Uterus (tissue), 4 donors: ENCODE results near the gene MCIDAS. TPM values are rescaled to one million over a fixed set of nuclear protein-coding genes. Genes with fewer than 3 reads are reported as not detected.

Experiments
- DNase-seq, 2 donors: peaks; one replicate each; pipeline ENCODE4 v3.0.0-alpha.2; 2019 to 2020
- H3K27ac ChIP-seq, 2 donors: fragments of 200-600 bp; sonication (generic); 1 replicate in 1 of 2; 2 replicates in 1 of 2; pipeline ENCODE4 v1.5.1; 2016 to 2018
- H3K27me3 ChIP-seq, 2 donors: fragments of 200-600 bp; sonication (generic); one replicate each; pipeline ENCODE4 v1.5.1; 2018 to 2019; ENCODE audit warnings: control low read depth in 1 of 2
- H3K36me3 ChIP-seq, 2 donors: fragments of 200-600 bp; sonication (generic); one replicate each; pipeline ENCODE4 v1.5.1; 2019; ENCODE audit warnings: control low read depth in 1 of 2
- H3K4me1 ChIP-seq, 2 donors: fragments of 200-600 bp; sonication (generic); one replicate each; pipeline ENCODE4 v1.5.1; 2018 to 2019; ENCODE audit warnings: control low read depth in 1 of 2
- H3K4me3 ChIP-seq, 2 donors: fragments of 200-600 bp; sonication (generic); 1 replicate in 1 of 2; 2 replicates in 1 of 2; pipeline ENCODE4 v1.5.1; 2018 to 2019; ENCODE audit warnings: mild to moderate bottlenecking in 1 of 2
- H3K9me3 ChIP-seq, 2 donors: fragments of 200-600 bp; sonication (generic); one replicate each; pipeline ENCODE4 v1.5.1; 2019; ENCODE audit warnings: control low read depth in 1 of 2
- POLR2A ChIP-seq, 2 donors: fragments of 450-650 bp; IDR thresholded peaks; one replicate each; pipeline ENCODE4 v1.6.1; 2016; ENCODE audit warnings: antibody characterized with exemption in 2 of 2, mild to moderate bottlenecking in 1 of 2, moderate library complexity in 1 of 2
- intact Hi-C: fragments of 100-400 bp; cut with DNase I; formaldehyde crosslinking; loops from one replicate; pipeline ENCODE4 v1.15.1; 2023; ENCODE audit warnings: low total_unique reads
- total RNA-seq, 4 donors: library from RNA; depleted of rRNA in 3 of 4; stranded (reverse); fragments of >200 nt in 3 of 4; gene quantifications; one replicate each; pipeline versions ENCODE4 v1.1.0 to v1.2.4, GENCODE V29; 2014 to 2023
- TF ChIP-seq, protein P1 (sequence below), 4 experiments: fragments of 200-600 bp in 2 of 4; fragments of 450-650 bp in 2 of 4; sonication (generic) in 2 of 4; IDR thresholded peaks; one replicate each; pipeline ENCODE4 v1.5.1; 2016 to 2019; ENCODE audit warnings: antibody characterized with exemption in 4 of 4, mild to moderate bottlenecking in 2 of 4, moderate library complexity in 1 of 4
- donor health status: DM: yes; HTN: yes; CAD: no.

MCIDAS gene
- total RNA-seq: under 1 TPM in 1 of 4 donors, not detected in 3; 0.14 TPM

DNA sequence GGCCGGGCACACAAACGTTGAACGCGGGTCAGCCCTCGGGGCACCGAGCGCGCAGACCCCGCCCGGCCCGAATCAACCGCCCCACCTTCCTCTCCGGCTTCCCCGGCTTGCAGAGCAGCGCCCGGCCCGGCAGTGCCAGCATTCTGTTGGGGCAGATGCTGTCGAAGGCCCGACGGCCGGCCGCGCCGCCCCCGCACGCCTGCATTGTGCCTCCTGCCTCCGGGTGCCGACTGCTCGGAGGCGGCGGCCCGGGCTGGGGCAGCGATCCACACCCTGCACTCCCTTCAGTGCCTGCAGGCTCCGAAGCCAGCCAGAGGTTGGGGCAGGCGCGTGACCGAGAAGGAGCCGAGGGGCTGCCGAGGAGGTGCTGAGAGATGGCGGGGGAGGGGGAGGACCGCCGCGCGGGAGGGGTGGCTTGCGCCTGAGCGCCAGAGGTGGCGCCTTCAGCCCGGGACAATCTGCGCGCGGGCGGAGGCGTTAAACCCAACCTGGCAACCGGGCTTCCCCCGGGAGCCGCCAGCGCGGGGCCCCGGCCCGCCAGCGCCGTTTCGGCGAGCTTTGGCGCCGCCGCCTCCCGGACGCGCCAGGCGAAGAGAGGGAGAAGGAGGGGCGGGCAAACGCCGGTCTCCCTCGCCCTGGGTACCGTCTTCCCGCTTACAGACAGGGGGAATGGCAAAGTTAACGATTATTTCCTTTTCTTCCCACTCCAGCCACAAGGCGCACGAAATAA is at the start of gene MCIDAS:
Gene MCIDAS, minus strand, starts transcription at position 382 of the 730 bp plus-strand sequence. Its CDS starts 177 bp downstream, at position 205.
- Histone ChIP-seq H3K27me3 (peaks cover 31 to 94% of the 10 kb centered on the region in 2 donors), H3K4me3 (peak within 1 kb of the TSS in 1 of 2 donors; percentile 12), H3K27ac (no peak within 1 kb of the TSS), H3K9me3 (no peaks in the 10 kb centered on the region), H3K4me1 (peaks cover 0 to 27% of the 10 kb centered on the region in 2 donors), H3K36me3 (no peaks in the 10 kb centered on the region)
- DNase-seq: no peak
- intact Hi-C loops: loop anchor here (10.0 kb wide), 1 partner anchor 52 kb away; the partner anchor contains the start of gene CDC20B
- TF ChIP-seq, protein P1, sequence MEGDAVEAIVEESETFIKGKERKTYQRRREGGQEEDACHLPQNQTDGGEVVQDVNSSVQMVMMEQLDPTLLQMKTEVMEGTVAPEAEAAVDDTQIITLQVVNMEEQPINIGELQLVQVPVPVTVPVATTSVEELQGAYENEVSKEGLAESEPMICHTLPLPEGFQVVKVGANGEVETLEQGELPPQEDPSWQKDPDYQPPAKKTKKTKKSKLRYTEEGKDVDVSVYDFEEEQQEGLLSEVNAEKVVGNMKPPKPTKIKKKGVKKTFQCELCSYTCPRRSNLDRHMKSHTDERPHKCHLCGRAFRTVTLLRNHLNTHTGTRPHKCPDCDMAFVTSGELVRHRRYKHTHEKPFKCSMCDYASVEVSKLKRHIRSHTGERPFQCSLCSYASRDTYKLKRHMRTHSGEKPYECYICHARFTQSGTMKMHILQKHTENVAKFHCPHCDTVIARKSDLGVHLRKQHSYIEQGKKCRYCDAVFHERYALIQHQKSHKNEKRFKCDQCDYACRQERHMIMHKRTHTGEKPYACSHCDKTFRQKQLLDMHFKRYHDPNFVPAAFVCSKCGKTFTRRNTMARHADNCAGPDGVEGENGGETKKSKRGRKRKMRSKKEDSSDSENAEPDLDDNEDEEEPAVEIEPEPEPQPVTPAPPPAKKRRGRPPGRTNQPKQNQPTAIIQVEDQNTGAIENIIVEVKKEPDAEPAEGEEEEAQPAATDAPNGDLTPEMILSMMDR (IDR thresholded peaks at IDR 0.05): no peak
- TF ChIP-seq POLR2A (IDR thresholded peaks at IDR 0.05): no peak

GRCh38 chr5:55276771-55277170 is 49.7 kb upstream of the MCIDAS start:
- no peaks in the 10 kb centered on the region for H3K27me3 ChIP-seq
- H3K27ac ChIP-seq: no peak overlapping the region
- TF ChIP-seq POLR2A (IDR thresholded peaks at IDR 0.05): no peak
- TF ChIP-seq, protein P1 (IDR thresholded peaks at IDR 0.05): no peak
- no peaks in the 10 kb centered on the region for H3K9me3 ChIP-seq
- intact Hi-C loops: no loop called here
- no peak overlapping the region for H3K4me3 ChIP-seq
- H3K36me3 ChIP-seq: no peaks in the 10 kb centered on the region
- no peaks in the 10 kb centered on the region for H3K4me1 ChIP-seq
- no peak for DNase-seq

- TF ChIP-seq, protein P1 (IDR thresholded peaks at IDR 0.05): no peak
- no peak for TF ChIP-seq POLR2A (IDR thresholded peaks at IDR 0.05)
- Histone ChIP-seq H3K4me1 (no peaks in the 10 kb centered on the region), H3K9me3 (no peaks in the 10 kb centered on the region), H3K27ac (no peak overlapping the region), H3K27me3 (no peaks in the 10 kb centered on the region), H3K36me3 (no peaks in the 10 kb centered on the region), H3K4me3 (no peak overlapping the region)
- intact Hi-C loops: no loop called here
- DNase-seq: no peak
Observed at GRCh38 chr5:55258339-55258738, 31.2 kb upstream of the MCIDAS start.

DNA sequence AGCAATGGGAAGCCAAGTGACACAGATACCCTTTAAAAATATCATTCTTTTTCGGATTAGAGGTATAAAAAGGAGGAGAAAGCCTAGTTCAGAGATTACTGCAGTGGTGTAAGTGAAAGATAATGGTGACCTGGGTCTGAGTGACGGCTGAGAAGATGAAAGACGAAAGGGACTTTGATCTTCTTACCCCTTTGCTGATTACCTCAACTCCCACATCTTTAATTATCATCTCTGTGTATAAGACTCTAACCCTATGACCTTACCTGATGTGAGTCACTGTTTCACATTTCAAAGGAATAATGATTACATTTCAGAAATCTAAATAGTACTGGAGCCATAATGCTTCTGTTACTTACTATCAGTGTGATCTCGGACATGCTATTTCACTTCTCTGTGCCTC is 27.7 kb upstream of the MCIDAS start:
- Histone ChIP-seq H3K27me3 (no peaks in the 10 kb centered on the region), H3K4me1 (no peaks in the 10 kb centered on the region), H3K4me3 (no peak overlapping the region), H3K36me3 (no peaks in the 10 kb centered on the region), H3K27ac (no peak overlapping the region), H3K9me3 (no peaks in the 10 kb centered on the region)
- DNase-seq: no peak
- no peak for TF ChIP-seq POLR2A (IDR thresholded peaks at IDR 0.05)
- TF ChIP-seq, protein P1 (IDR thresholded peaks at IDR 0.05): no peak
- intact Hi-C loops: no loop called here

GRCh38 chr5:55250064-55250463 is 22.9 kb upstream of the MCIDAS start:
- no peaks in the 10 kb centered on the region for H3K36me3 ChIP-seq
- no peak overlapping the region for H3K27ac ChIP-seq
- TF ChIP-seq, protein P1 (IDR thresholded peaks at IDR 0.05): no peak
- no peak for TF ChIP-seq POLR2A (IDR thresholded peaks at IDR 0.05)
- no peak overlapping the region for H3K4me3 ChIP-seq
- no peak for DNase-seq
- intact Hi-C loops: no loop called here
- no peaks in the 10 kb centered on the region for H3K27me3 ChIP-seq
- H3K4me1 ChIP-seq: no peaks in the 10 kb centered on the region
- no peaks in the 10 kb centered on the region for H3K9me3 ChIP-seq
